Upper lobe of left lung (tissue), 4 donors: ENCODE measurements around the gene GAB2.

Experiments
- EP300 ChIP-seq, 4 donors: sonication (generic); formaldehyde crosslinking; IDR thresholded peaks; one replicate each; pipeline ENCODE4 v1.5.1; 2017; ENCODE audit warnings: antibody characterized with exemption in 4 of 4, control low read depth in 2 of 4
- POLR2A ChIP-seq, 4 donors: fragments of 450-650 bp; IDR thresholded peaks; one replicate each; pipeline ENCODE4 v1.5.1; 2016 to 2017; ENCODE audit warnings: antibody characterized with exemption in 4 of 4, mild to moderate bottlenecking in 2 of 4
- POLR2AphosphoS5 ChIP-seq, 2 donors: sonication (generic); formaldehyde crosslinking; IDR thresholded peaks; one replicate each; pipeline ENCODE4 v1.5.1; 2017; ENCODE audit warnings: antibody characterized with exemption in 2 of 2
- TF ChIP-seq, protein P1 (sequence below), 6 experiments: fragments of 450-650 bp in 4 of 6; fragments of 200-600 bp in 2 of 6; sonication (generic) in 2 of 6; IDR thresholded peaks; one replicate each; pipeline ENCODE4 v1.5.1; 2016 to 2019; ENCODE audit warnings: antibody characterized with exemption in 6 of 6

DNA sequence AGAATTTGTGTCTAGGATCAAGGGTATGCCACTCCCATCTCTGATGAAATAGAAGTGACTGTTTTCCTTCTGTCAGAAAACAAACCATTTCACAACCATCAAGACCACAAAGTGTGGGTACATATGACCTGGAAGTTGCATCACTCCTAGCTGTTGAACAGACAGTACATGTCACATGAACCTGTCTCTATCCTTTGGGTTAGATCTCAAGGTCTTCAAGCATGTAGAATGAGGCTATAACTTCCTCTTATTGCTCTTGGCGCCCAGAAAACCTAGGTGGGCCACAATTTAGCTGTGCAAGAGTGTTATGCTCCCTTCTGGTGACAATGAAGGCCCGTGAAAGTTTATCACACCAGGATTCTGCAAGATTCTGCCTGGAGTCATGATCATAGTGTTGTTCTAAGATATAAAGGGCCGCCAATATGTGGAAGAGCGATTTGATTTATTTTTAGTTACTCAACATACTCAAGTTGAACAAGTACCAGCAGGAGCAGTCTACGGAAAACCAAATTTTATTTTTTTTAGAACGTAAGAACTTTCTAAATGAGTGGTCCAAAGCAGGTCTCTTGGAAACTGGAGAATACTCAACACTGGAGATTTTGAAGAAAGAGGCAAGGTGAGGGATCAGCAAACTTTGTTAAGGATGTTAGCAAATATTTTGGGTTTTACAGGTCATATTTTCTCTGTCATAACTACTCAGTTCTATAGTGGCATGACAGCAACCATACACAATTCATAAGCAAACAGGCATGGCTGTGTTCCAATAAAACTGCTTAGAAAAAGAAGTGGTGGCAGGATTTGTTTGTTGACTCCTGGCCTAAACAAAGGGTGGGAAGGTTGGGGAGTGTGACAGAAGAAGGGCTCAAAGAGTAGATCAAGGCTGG lies 127.1 kb downstream of the GAB2 start:
- TF ChIP-seq, protein P1, sequence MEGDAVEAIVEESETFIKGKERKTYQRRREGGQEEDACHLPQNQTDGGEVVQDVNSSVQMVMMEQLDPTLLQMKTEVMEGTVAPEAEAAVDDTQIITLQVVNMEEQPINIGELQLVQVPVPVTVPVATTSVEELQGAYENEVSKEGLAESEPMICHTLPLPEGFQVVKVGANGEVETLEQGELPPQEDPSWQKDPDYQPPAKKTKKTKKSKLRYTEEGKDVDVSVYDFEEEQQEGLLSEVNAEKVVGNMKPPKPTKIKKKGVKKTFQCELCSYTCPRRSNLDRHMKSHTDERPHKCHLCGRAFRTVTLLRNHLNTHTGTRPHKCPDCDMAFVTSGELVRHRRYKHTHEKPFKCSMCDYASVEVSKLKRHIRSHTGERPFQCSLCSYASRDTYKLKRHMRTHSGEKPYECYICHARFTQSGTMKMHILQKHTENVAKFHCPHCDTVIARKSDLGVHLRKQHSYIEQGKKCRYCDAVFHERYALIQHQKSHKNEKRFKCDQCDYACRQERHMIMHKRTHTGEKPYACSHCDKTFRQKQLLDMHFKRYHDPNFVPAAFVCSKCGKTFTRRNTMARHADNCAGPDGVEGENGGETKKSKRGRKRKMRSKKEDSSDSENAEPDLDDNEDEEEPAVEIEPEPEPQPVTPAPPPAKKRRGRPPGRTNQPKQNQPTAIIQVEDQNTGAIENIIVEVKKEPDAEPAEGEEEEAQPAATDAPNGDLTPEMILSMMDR (IDR thresholded peaks at IDR 0.05) = no peak
- TF ChIP-seq EP300 (IDR thresholded peaks at IDR 0.05) (peak; percentile 25 to 100 (median 89)), POLR2AphosphoS5 (IDR thresholded peaks at IDR 0.05) (peak; percentile 86 to 99), POLR2A (IDR thresholded peaks at IDR 0.05) (peak in 1 of 4 donors; percentile 40)
